K562 (cell line): ENCODE data around the gene TCF4. TPM values are rescaled to one million over a fixed set of nuclear protein-coding genes. Genes with fewer than 3 reads are reported as not detected.

Experiments
- ATAC-seq: fragments of 200-7000 bp; cut with Tn5 transposase; 3 replicates; pipeline ENCODE4 v1.9.1; 2020; ENCODE audit warnings: moderate library complexity
- BruUV-seq: library from RNA; stranded (reverse); fragments of 400-500 nt; replicated peaks from 2 replicates; lab custom pipeline; 2021; lab: Mats Ljungman, UMichigan
- CTCF ChIA-PET: fragments of 300-600 bp; formaldehyde crosslinking; extraction: SDS; loops from one replicate; lab custom pipeline; 2021; ENCODE audit warnings: low intra/inter-chr PET ratio; lab: Yijun Ruan, JAX
- POLR2A ChIA-PET: fragments of 300-600, 350-650 bp; sonication (Branson Sonifier 250); formaldehyde crosslinking; extraction: SDS; loops from one replicate; lab custom pipeline; 2021; ENCODE audit warnings: antibody characterized with exemption, inconsistent platforms; lab: Yijun Ruan, JAX
- DNase-seq, 4 experiments: peaks; one replicate each; pipeline versions ENCODE4 v3.0.0 to v3.0.0-alpha.2; 2011 to 2018; ENCODE audit warnings: low spot score in 3 of 4, mixed read lengths in 3 of 4; ENCODE audit errors: extremely low read depth in 1 of 4
- FAIRE-seq: peaks from 2 replicates; lab custom pipeline; 2011; peaks lifted over from hg19 to GRCh38; lab: Jason Lieb, UNC
- H2AFZ ChIP-seq: 2 replicates; pipeline ENCODE4 v1.6.0; 2011; ENCODE audit warnings: low read depth, low read length, control low read depth, inconsistent platforms
- H3K27ac ChIP-seq: fragments of 200-600 bp; 3 replicates; pipeline ENCODE4 v1.8.0; 2011; ENCODE audit warnings: low read depth, mild to moderate bottlenecking, control low read depth, inconsistent platforms, low read length, moderate library complexity, mixed read lengths; ENCODE audit errors: extremely low read depth
- H3K27me3 ChIP-seq, 2 experiments: fragments of 300-600 bp in 1 of 2; 2 replicates in 1 of 2; 3 replicates in 1 of 2; pipeline versions ENCODE4 v1.6.0 to v1.8.0; 2011; ENCODE audit warnings: inconsistent platforms in 2 of 2, low read length in 2 of 2, mild to moderate bottlenecking in 1 of 2, mixed read lengths in 1 of 2, moderate library complexity in 1 of 2; ENCODE audit not compliant: control insufficient read depth in 2 of 2, insufficient read depth in 2 of 2
- H3K36me3 ChIP-seq: fragments of 300-600 bp; 3 replicates; pipeline ENCODE4 v1.8.0; 2011; ENCODE audit warnings: mild to moderate bottlenecking, low read length, inconsistent platforms; ENCODE audit not compliant: control insufficient read depth, insufficient read depth
- H3K4me1 ChIP-seq, 2 experiments: fragments of 200-600 bp in 1 of 2; replicated peaks in 1 of 2; 2 replicates in 1 of 2; 3 replicates in 1 of 2; pipeline versions ENCODE4 v1.5.1 to v1.8.0; 2011; ENCODE audit warnings: inconsistent platforms in 2 of 2, low read length in 2 of 2, mild to moderate bottlenecking in 1 of 2, mixed read lengths in 1 of 2, moderate library complexity in 1 of 2; ENCODE audit not compliant: control insufficient read depth in 2 of 2, insufficient read depth in 2 of 2
- H3K4me2 ChIP-seq: 2 replicates; pipeline ENCODE4 v1.6.1; 2011; ENCODE audit warnings: low read length, control low read depth, inconsistent platforms, mixed read lengths; ENCODE audit not compliant: insufficient read depth
- H3K4me3 ChIP-seq: fragments of 200-600 bp; sonication (generic), shearing (Covaris generic); 2 replicates; pipeline ENCODE4 v1.5.1; 2016; ENCODE audit warnings: control low read depth, inconsistent platforms
- H3K79me2 ChIP-seq: fragments of 200-600 bp; 3 replicates; pipeline ENCODE4 v1.8.0; 2011; ENCODE audit warnings: low read length, inconsistent platforms; ENCODE audit not compliant: control insufficient read depth, insufficient read depth
- H3K9ac ChIP-seq, 2 experiments: 2 replicates each; pipeline versions ENCODE4 v1.6.0 to v1.6.1; 2011; ENCODE audit warnings: low read depth in 2 of 2, low read length in 2 of 2, control low read depth in 1 of 2, inconsistent platforms in 1 of 2, mild to moderate bottlenecking in 1 of 2, mixed read lengths in 1 of 2; ENCODE audit not compliant: insufficient read depth in 1 of 2
- H3K9me1 ChIP-seq: one replicate; pipeline ENCODE4 v1.6.0; 2011; ENCODE audit warnings: inconsistent platforms, mild to moderate bottlenecking, low read length, moderate library complexity; ENCODE audit not compliant: control insufficient read depth, insufficient read depth
- H3K9me3 ChIP-seq: replicated peaks from 2 replicates; pipeline ENCODE4 v1.5.1; 2011; ENCODE audit warnings: low read depth, low read length, inconsistent platforms; ENCODE audit not compliant: control insufficient read depth, insufficient read depth
- H4K20me1 ChIP-seq: replicated peaks from 2 replicates; pipeline ENCODE4 v1.6.1; 2011; ENCODE audit warnings: low read length, inconsistent platforms, mixed read lengths; ENCODE audit not compliant: control insufficient read depth, insufficient read depth
- ATF1 ChIP-seq, 2 experiments: fragments of 450-650 bp in 1 of 2; IDR thresholded peaks; 2 replicates each; pipeline ENCODE4 v1.6.1; 2016; ENCODE audit warnings: missing compliant biosample characterization in 1 of 2, missing genetic modification characterization in 1 of 2
- CC2D1A ChIP-seq: fragments of 450-650 bp; IDR thresholded peaks from 2 replicates; pipeline ENCODE4 v1.6.1; 2017; ENCODE audit warnings: mild to moderate bottlenecking
- CTBP1 ChIP-seq: fragments of 450-650 bp; IDR thresholded peaks from 2 replicates; pipeline ENCODE4 v1.6.1; 2016; ENCODE audit warnings: borderline replicate concordance
- EP300 ChIP-seq: IDR thresholded peaks from 2 replicates; pipeline ENCODE4 v1.6.1; 2012; ENCODE audit warnings: low read length, improper control_type of control experiment
- MCM3 ChIP-seq: fragments of 450-650 bp; IDR thresholded peaks from 2 replicates; pipeline ENCODE4 v1.6.1; 2016
- MEIS2 ChIP-seq: fragments of 450-650 bp; IDR thresholded peaks from 2 replicates; pipeline ENCODE4 v1.6.1; 2014; ENCODE audit warnings: mild to moderate bottlenecking; ENCODE audit not compliant: partially characterized antibody
- PHF21A ChIP-seq: fragments of 450-650 bp; IDR thresholded peaks from 2 replicates; pipeline ENCODE4 v1.6.1; 2017; ENCODE audit warnings: low read depth, borderline replicate concordance
- POLR2B ChIP-seq: fragments of 450-650 bp; IDR thresholded peaks from 2 replicates; pipeline ENCODE4 v1.6.1; 2018; ENCODE audit warnings: low read depth; ENCODE audit not compliant: partially characterized antibody
- YY1 ChIP-seq, 3 experiments: IDR thresholded peaks; 2 replicates each; pipeline ENCODE4 v1.6.1; 2011; ENCODE audit warnings: low read length in 2 of 3, mild to moderate bottlenecking in 2 of 3, moderate library complexity in 2 of 3, borderline replicate concordance in 1 of 3, control low read depth in 1 of 3, low read depth in 1 of 3; ENCODE audit not compliant: insufficient read depth in 3 of 3, insufficient replicate concordance in 2 of 3, control insufficient read depth in 1 of 3, insufficient read length in 1 of 3; ENCODE audit errors: extremely low read depth in 1 of 3
- ZNF3 ChIP-seq: fragments of 250-450 bp; sonication (Bioruptor Pico); IDR thresholded peaks from 2 replicates; pipeline ENCODE4 v1.5.0; 2021; ENCODE audit warnings: mild to moderate bottlenecking, moderate library complexity
- WGBS: fragments of 100-300 bp; shearing (Covaris generic); methylation state at CpG from one replicate; pipeline ENCODE4 v1.1.6; 2016; ENCODE audit warnings: low coverage, mixed read lengths; ENCODE audit not compliant: insufficient coverage; ENCODE audit errors: missing lambda C conversion rate; 5-methylcytosine and 5-hydroxymethylcytosine counted together
- in situ Hi-C: fragments of 300-500 bp; cut with MboI; formaldehyde crosslinking; loops from 4 replicates; pipeline ENCODE4 v1.15.0; 2018; ENCODE audit warnings: inconsistent platforms, mixed read lengths
- intact Hi-C: fragments of 100-400 bp; cut with micrococcal nuclease; formaldehyde crosslinking; loops from 2 replicates; pipeline ENCODE4 v1.14.2; 2022
- polyA plus RNA-seq, 8 experiments: library from polyadenylated mRNA; depleted of rRNA in 4 of 8; stranded (reverse) in 5 of 8; unstranded in 3 of 8; fragments of >200 nt; fragmentation: Nextera tagmentation in 2 of 8; fragmentation: Illumina TruSeq in 1 of 8; extraction: Ambion mirVana in 2 of 8; extraction: Trizol in 1 of 8; gene quantifications; 2 replicates each; pipeline versions ENCODE4 v1.2.1 to v1.2.3, GENCODE V29; 2011 to 2014; ENCODE audit warnings: inconsistent platforms in 1 of 8, missing spikeins in 1 of 8
- total RNA-seq, 7 experiments: library from RNA; depleted of rRNA in 6 of 7; stranded (reverse); fragments of >200 nt in 6 of 7; fragmentation: Illumina TruSeq in 2 of 7; extraction: Trizol in 2 of 7; gene quantifications; 2 replicates each; pipeline versions ENCODE4 v1.2.1 to v1.2.3, GENCODE V29; 2011 to 2021; ENCODE audit warnings: low replicate concordance in 1 of 7
- TF ChIP-seq, protein P1 (sequence below): fragments of 450-650 bp; IDR thresholded peaks from 2 replicates; pipeline ENCODE4 v1.6.1; 2016; ENCODE audit warnings: mild to moderate bottlenecking, moderate library complexity

TCF4 gene
- total and polyA plus RNA-seq, 9 of the 15 experiments (the other 6 are each of a cell fraction or from before 2014, with no cell fraction given): 4.8 to 24.7 (median 15.2) TPM

DNA sequence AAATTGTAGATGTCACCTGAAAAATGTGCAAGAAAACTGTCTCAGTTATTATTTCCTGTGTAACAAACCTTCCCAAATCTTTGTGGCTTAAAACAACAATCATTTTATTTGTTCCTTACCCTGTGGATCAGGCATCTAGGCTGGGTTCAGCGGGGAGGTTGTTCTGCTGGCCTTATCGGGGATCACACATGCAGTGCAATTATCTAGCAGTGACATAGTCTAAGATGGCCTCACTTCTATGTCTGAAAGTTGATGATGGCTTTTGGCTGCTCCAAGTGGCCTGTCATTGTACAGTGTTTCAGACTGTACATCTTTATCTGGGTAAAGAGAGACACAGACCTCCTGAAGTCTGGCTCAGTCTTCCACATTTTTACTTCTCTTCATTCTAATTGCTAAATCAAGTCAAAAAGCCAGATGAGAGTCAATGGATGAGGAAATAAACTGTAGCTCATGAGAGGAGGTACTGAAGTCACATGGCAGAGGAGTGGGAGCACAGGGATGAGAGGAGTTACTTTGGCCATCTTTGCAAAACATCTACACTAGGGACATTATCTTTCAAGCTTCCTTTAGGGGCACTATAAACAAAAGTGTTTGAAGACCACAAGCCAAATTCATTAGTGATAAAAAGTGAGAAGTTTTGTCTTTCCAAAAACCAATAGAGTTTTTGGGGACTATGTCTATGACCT, 385.6 kb downstream of the TCF4 start:
- CTCF ChIA-PET: no interaction called here
- POLR2A ChIA-PET: no interaction called here
- Histone ChIP-seq H2AFZ (peak overlapping the region; percentile 77), H4K20me1 (no peaks in the 10 kb centered on the region), H3K36me3 (no peaks in the 10 kb centered on the region), H3K27me3 (no peaks in the 10 kb centered on the region), H3K4me3 (no peak overlapping the region), H3K4me1 (peaks cover 0 to 15% of the 10 kb centered on the region in 2 experiments; a peak in 2 of 5 replicates), H3K27ac (peak overlapping the region; percentile 35; the same call in 1 of the 3 replicates), H3K9me1 (no peaks in the 10 kb centered on the region), H3K9ac (no peak overlapping the region), H3K4me2 (peak overlapping the region; percentile 24; the same call in 1 of the 2 replicates), H3K79me2 (no peaks in the 10 kb centered on the region), H3K9me3 (no peaks in the 10 kb centered on the region)
- FAIRE-seq (peak; percentile 78), DNase-seq (peak; percentile 29 to 78 (median 52)), ATAC-seq (peak; percentile 98)
- 0% methylated on average over 2 of the region's 2 CpGs for WGBS
- no TSS peak for BruUV-seq
- in situ Hi-C loops: no loop called here
- intact Hi-C loops: loop anchor here (10.0 kb wide), 1 partner anchor 98 kb away; no protein-coding TSS in a partner anchor
- TF ChIP-seq CC2D1A: no peak
- TF ChIP-seq POLR2B: no peak
- no peak for TF ChIP-seq ATF1 (CRISPR knock-in tag; IDR thresholded peaks at IDR 0.05)
- TF ChIP-seq ATF1 (tag; IDR thresholded peaks at IDR 0.05): peak; percentile 54
- TF ChIP-seq EP300: peak; percentile 42; the same call in 1 of the 2 replicates
- TF ChIP-seq CTBP1: peak; percentile 23; the same call in 1 of the 2 replicates
- peak in 1 of 3 experiments; percentile 72 for TF ChIP-seq YY1 (IDR thresholded peaks at IDR 0.05; ENCODE audit: borderline replicate concordance in 1 of 3, control insufficient read depth in 1 of 3, extremely low read depth in 1 of 3, insufficient read depth in 3 of 3, insufficient read length in 1 of 3, insufficient replicate concordance in 2 of 3, low read depth in 1 of 3, low read length in 2 of 3)
- peak; percentile 36 for TF ChIP-seq MEIS2
- TF ChIP-seq ZNF3: no peak
- TF ChIP-seq MCM3: no peak
- TF ChIP-seq, protein P1, sequence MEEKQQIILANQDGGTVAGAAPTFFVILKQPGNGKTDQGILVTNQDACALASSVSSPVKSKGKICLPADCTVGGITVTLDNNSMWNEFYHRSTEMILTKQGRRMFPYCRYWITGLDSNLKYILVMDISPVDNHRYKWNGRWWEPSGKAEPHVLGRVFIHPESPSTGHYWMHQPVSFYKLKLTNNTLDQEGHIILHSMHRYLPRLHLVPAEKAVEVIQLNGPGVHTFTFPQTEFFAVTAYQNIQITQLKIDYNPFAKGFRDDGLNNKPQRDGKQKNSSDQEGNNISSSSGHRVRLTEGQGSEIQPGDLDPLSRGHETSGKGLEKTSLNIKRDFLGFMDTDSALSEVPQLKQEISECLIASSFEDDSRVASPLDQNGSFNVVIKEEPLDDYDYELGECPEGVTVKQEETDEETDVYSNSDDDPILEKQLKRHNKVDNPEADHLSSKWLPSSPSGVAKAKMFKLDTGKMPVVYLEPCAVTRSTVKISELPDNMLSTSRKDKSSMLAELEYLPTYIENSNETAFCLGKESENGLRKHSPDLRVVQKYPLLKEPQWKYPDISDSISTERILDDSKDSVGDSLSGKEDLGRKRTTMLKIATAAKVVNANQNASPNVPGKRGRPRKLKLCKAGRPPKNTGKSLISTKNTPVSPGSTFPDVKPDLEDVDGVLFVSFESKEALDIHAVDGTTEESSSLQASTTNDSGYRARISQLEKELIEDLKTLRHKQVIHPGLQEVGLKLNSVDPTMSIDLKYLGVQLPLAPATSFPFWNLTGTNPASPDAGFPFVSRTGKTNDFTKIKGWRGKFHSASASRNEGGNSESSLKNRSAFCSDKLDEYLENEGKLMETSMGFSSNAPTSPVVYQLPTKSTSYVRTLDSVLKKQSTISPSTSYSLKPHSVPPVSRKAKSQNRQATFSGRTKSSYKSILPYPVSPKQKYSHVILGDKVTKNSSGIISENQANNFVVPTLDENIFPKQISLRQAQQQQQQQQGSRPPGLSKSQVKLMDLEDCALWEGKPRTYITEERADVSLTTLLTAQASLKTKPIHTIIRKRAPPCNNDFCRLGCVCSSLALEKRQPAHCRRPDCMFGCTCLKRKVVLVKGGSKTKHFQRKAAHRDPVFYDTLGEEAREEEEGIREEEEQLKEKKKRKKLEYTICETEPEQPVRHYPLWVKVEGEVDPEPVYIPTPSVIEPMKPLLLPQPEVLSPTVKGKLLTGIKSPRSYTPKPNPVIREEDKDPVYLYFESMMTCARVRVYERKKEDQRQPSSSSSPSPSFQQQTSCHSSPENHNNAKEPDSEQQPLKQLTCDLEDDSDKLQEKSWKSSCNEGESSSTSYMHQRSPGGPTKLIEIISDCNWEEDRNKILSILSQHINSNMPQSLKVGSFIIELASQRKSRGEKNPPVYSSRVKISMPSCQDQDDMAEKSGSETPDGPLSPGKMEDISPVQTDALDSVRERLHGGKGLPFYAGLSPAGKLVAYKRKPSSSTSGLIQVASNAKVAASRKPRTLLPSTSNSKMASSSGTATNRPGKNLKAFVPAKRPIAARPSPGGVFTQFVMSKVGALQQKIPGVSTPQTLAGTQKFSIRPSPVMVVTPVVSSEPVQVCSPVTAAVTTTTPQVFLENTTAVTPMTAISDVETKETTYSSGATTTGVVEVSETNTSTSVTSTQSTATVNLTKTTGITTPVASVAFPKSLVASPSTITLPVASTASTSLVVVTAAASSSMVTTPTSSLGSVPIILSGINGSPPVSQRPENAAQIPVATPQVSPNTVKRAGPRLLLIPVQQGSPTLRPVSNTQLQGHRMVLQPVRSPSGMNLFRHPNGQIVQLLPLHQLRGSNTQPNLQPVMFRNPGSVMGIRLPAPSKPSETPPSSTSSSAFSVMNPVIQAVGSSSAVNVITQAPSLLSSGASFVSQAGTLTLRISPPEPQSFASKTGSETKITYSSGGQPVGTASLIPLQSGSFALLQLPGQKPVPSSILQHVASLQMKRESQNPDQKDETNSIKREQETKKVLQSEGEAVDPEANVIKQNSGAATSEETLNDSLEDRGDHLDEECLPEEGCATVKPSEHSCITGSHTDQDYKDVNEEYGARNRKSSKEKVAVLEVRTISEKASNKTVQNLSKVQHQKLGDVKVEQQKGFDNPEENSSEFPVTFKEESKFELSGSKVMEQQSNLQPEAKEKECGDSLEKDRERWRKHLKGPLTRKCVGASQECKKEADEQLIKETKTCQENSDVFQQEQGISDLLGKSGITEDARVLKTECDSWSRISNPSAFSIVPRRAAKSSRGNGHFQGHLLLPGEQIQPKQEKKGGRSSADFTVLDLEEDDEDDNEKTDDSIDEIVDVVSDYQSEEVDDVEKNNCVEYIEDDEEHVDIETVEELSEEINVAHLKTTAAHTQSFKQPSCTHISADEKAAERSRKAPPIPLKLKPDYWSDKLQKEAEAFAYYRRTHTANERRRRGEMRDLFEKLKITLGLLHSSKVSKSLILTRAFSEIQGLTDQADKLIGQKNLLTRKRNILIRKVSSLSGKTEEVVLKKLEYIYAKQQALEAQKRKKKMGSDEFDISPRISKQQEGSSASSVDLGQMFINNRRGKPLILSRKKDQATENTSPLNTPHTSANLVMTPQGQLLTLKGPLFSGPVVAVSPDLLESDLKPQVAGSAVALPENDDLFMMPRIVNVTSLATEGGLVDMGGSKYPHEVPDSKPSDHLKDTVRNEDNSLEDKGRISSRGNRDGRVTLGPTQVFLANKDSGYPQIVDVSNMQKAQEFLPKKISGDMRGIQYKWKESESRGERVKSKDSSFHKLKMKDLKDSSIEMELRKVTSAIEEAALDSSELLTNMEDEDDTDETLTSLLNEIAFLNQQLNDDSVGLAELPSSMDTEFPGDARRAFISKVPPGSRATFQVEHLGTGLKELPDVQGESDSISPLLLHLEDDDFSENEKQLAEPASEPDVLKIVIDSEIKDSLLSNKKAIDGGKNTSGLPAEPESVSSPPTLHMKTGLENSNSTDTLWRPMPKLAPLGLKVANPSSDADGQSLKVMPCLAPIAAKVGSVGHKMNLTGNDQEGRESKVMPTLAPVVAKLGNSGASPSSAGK: no peak
- no peak for TF ChIP-seq PHF21A
